ENCODE measurements around the gene ATP9A. TPM values are rescaled to one million over a fixed set of nuclear protein-coding genes. Genes with fewer than 3 reads are reported as not detected.

ATP9A gene
- total and polyA plus RNA-seq, 2 of the 4 experiments (the other 2 are of a cell fraction) = 10.6 to 22.4 TPM

DNA sequence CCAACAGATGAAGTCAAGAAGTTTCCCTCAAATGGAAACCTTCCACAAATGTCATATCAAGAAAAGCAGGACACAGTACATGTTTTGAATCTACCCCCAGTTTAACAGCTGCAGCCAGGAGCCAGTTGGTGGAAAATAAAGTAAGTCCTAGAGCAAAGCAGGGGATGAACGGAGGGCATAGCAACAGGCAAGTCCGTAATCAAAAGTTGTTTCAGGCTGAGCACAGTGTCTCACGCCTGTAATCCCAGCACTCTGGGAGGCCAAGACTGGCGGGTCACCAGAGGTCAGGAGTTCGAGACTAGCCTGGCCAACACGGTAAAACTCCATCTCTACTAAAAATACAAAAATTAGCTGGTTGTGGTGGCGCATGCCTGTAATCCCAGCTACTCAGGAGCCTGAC, 36.6 kb upstream of the ATP9A start:
- Histone ChIP-seq H3K4me2 (ENCODE audit: low read depth, low read length) (no peak overlapping the region), H2BK120ac (ENCODE audit: low read depth, low read length) (no peak overlapping the region), H2BK20ac (ENCODE audit: low read depth, low read length) (no peak overlapping the region), H3K23ac (ENCODE audit: low read depth, low read length) (no peak overlapping the region), H2BK5ac (ENCODE audit: low read depth, low read length, poor library complexity, severe bottlenecking) (no peak overlapping the region), H2AK5ac (ENCODE audit: low read depth, low read length) (no peak overlapping the region), H3K4me1 (ENCODE audit: control insufficient read depth, insufficient read depth, low read length) (peaks cover 2% of the 10 kb centered on the region; the same call in 1 of the 2 replicates), H3K18ac (ENCODE audit: low read depth, low read length) (no peak overlapping the region), H4K5ac (ENCODE audit: low read depth, low read length) (no peak overlapping the region), H3K56ac (ENCODE audit: extremely low read depth, insufficient read depth, low read length) (no peak overlapping the region), H3K14ac (replicated peaks; ENCODE audit: low read depth, low read length) (no peak overlapping the region), H2AK9ac (replicated peaks; ENCODE audit: low read depth, low read length, poor library complexity) (no peak overlapping the region), H3K36me3 (ENCODE audit: control insufficient read depth, insufficient read depth, low read length) (no peaks in the 10 kb centered on the region), H2BK15ac (ENCODE audit: low read depth, low read length) (no peak overlapping the region), H3K79me1 (ENCODE audit: low read depth in 1 of 2, low read length in 2 of 2) (no peaks in the 10 kb centered on the region), H3K4me3 (ENCODE audit: insufficient read depth, low read depth, low read length) (no peak overlapping the region), H3K4ac (ENCODE audit: low read depth, low read length) (no peak overlapping the region), H4K20me1 (ENCODE audit: insufficient read depth, low read length) (no peaks in the 10 kb centered on the region), H4K8ac (ENCODE audit: low read depth in 2 of 2, low read length in 2 of 2) (no peak overlapping the region), H3K27ac (ENCODE audit: insufficient read depth, low read length) (no peak overlapping the region), H3K9me1 (ENCODE audit: insufficient read depth, low read length) (no peaks in the 10 kb centered on the region), H3K9me3 (ENCODE audit: control insufficient read depth, insufficient read depth, low read length) (no peaks in the 10 kb centered on the region), H3K9ac (ENCODE audit: low read depth, low read length) (no peak overlapping the region), H2AFZ (replicated peaks; ENCODE audit: low read length, poor library complexity) (no peak overlapping the region), H3K27me3 (ENCODE audit: control insufficient read depth, insufficient read depth, low read length) (peaks cover 16% of the 10 kb centered on the region), H4K91ac (ENCODE audit: insufficient read depth, low read depth, low read length) (no peak overlapping the region)
- dilution Hi-C loops (cut with HindIII; ENCODE audit: low sequenced_read_pairs, unreplicated experiment) = no loop called here
- WGBS, 2 experiments (ENCODE audit: extremely low coverage in 2 of 2, insufficient read length in 1 of 2) = 88% methylated on average over 4 of the region's 7 CpGs; no CpG with 5 or more reads in 1 of the 2 experiments
- intact Hi-C loops (cut with micrococcal nuclease) = loop anchor here (10.0 kb wide), 1 partner anchor 160 kb away; no protein-coding TSS in a partner anchor
- ChIA-PET CTCF (interaction anchor here (0.6 kb wide), 1 partner anchor 24 kb away, joined by 3 read pairs; no protein-coding TSS in a partner anchor), POLR2A (ENCODE audit: unreplicated experiment) (no interaction called here)
- in situ Hi-C loops (cut with MboI; ENCODE audit: low sequenced_read_pairs) = loop anchor here (10.0 kb wide), 1 partner anchor 280 kb away; no protein-coding TSS in a partner anchor
- no TSS peak for BruUV-seq (replicated peaks)
- TF ChIP-seq CHD1 (IDR thresholded peaks at IDR 0.05; ENCODE audit: low read depth, low read length) (no peak), MAZ (IDR thresholded peaks at IDR 0.05; ENCODE audit: borderline replicate concordance, low read depth, low read length) (no peak), RFX5 (IDR thresholded peaks at IDR 0.05; ENCODE audit: low read depth, low read length) (no peak), MAFK (IDR thresholded peaks at IDR 0.05; ENCODE audit: low read depth, low read length) (no peak), MXI1 (IDR thresholded peaks at IDR 0.05; ENCODE audit: borderline replicate concordance, low read depth, low read length) (no peak), SMC3 (IDR thresholded peaks at IDR 0.05; ENCODE audit: low read depth, low read length) (no peak), CTCF (conservative IDR thresholded peaks at IDR 0.05; ENCODE audit: low read depth, low read length) (no peak), NFE2L2 (IDR thresholded peaks at IDR 0.05; ENCODE audit: low read depth, low read length) (no peak), POLR2A (IDR thresholded peaks at IDR 0.05; ENCODE audit: low read depth, low read length) (no peak), BHLHE40 (IDR thresholded peaks at IDR 0.05; ENCODE audit: low read depth, low read length) (no peak), FOS (IDR thresholded peaks at IDR 0.05; ENCODE audit: low read depth, low read length) (no peak), USF2 (IDR thresholded peaks at IDR 0.05; ENCODE audit: low read depth, low read length) (no peak), RCOR1 (IDR thresholded peaks at IDR 0.05; ENCODE audit: insufficient replicate concordance, low read length) (no peak), RAD21 (IDR thresholded peaks at IDR 0.05; ENCODE audit: low read length) (no peak)
- no peak for ATAC-seq (ENCODE audit: low read depth)
- no peak for DNase-seq
